KMS-11 (cell line): Measurements from ENCODE around the gene CACFD1.

Experiments
- H2AFZ ChIP-seq: fragments of 200-600 bp; sonication (generic); 2 replicates; pipeline ENCODE4 v1.6.1; 2016; ENCODE audit warnings: antibody characterized with exemption, mixed run types, low read depth
- H3K27ac ChIP-seq: fragments of 200-600 bp; sonication (generic); 2 replicates; pipeline ENCODE4 v1.6.1; 2016; ENCODE audit warnings: mild to moderate bottlenecking, mixed run types
- H3K27me3 ChIP-seq: fragments of 200-600 bp; sonication (generic); 2 replicates; pipeline ENCODE4 v1.6.1; 2017; ENCODE audit warnings: mild to moderate bottlenecking, low read depth, mixed run types, moderate library complexity; ENCODE audit not compliant: insufficient read depth
- H3K36me3 ChIP-seq: fragments of 200-600 bp; sonication (generic); 2 replicates; pipeline ENCODE4 v1.6.1; 2017; ENCODE audit warnings: mild to moderate bottlenecking, mixed run types; ENCODE audit not compliant: insufficient read depth
- H3K4me1 ChIP-seq: fragments of 200-600 bp; sonication (generic); 2 replicates; pipeline ENCODE4 v1.6.1; 2016; ENCODE audit warnings: mild to moderate bottlenecking, low read depth, mixed run types; ENCODE audit not compliant: poor library complexity, severe bottlenecking
- H3K4me2 ChIP-seq: fragments of 200-600 bp; sonication (generic); 2 replicates; pipeline ENCODE4 v1.7.0; 2016; ENCODE audit warnings: mild to moderate bottlenecking, mixed run types
- H3K4me3 ChIP-seq: fragments of 200-600 bp; sonication (generic); IDR thresholded peaks from 2 replicates; pipeline ENCODE4 v1.6.1; 2017; ENCODE audit warnings: low read depth, low read length, mixed read lengths; ENCODE audit not compliant: insufficient read depth
- H3K79me2 ChIP-seq: fragments of 200-600 bp; sonication (generic); 2 replicates; pipeline ENCODE4 v1.6.1; 2016; ENCODE audit warnings: low read depth, mixed run types; ENCODE audit not compliant: insufficient read depth
- H3K9ac ChIP-seq: fragments of 200-600 bp; sonication (generic); 2 replicates; pipeline ENCODE4 v1.6.1; 2016; ENCODE audit warnings: mild to moderate bottlenecking, mixed run types
- H4K20me1 ChIP-seq: fragments of 200-600 bp; sonication (generic); 2 replicates; pipeline ENCODE4 v1.6.1; 2016; ENCODE audit warnings: mild to moderate bottlenecking, mixed run types; ENCODE audit not compliant: insufficient read depth
- TF ChIP-seq, protein P1 (sequence below): fragments of 200-600 bp; sonication (generic); conservative IDR thresholded peaks from 2 replicates; pipeline ENCODE4 v1.6.1; 2017; ENCODE audit warnings: low read depth, mild to moderate bottlenecking, antibody characterized with exemption, low read length, moderate library complexity, mixed read lengths

CACFD1 gene

DNA sequence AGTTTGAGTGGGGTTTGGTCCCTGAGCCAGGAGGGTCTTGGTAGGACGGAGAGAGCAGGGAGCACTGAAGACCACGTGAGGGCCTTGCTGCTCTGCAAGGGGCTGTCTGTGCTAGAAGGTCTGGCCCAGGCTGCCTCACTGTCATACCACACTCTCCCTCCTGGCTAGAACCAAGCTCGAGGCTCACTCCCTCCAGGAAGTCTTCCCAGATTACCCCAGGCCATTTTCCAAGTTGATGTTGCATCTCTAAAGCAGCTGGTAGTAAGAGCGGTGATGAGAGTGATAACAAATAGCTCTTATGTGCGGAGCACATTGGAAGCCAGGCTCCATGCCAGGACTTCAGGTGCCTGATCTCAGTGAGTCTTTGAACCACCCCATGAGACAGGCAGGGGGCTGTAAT lies 58.4 kb downstream of the CACFD1 start:
- Histone ChIP-seq H3K4me3 (no peak overlapping the region), H3K27ac (no peak overlapping the region), H3K79me2 (no peaks in the 10 kb centered on the region), H3K4me1 (no peaks in the 10 kb centered on the region), H3K4me2 (no peak overlapping the region), H3K9ac (no peak overlapping the region), H3K27me3 (peaks cover 78% of the 10 kb centered on the region), H2AFZ (no peak overlapping the region), H3K36me3 (no peaks in the 10 kb centered on the region), H4K20me1 (no peaks in the 10 kb centered on the region)
- TF ChIP-seq, protein P1, sequence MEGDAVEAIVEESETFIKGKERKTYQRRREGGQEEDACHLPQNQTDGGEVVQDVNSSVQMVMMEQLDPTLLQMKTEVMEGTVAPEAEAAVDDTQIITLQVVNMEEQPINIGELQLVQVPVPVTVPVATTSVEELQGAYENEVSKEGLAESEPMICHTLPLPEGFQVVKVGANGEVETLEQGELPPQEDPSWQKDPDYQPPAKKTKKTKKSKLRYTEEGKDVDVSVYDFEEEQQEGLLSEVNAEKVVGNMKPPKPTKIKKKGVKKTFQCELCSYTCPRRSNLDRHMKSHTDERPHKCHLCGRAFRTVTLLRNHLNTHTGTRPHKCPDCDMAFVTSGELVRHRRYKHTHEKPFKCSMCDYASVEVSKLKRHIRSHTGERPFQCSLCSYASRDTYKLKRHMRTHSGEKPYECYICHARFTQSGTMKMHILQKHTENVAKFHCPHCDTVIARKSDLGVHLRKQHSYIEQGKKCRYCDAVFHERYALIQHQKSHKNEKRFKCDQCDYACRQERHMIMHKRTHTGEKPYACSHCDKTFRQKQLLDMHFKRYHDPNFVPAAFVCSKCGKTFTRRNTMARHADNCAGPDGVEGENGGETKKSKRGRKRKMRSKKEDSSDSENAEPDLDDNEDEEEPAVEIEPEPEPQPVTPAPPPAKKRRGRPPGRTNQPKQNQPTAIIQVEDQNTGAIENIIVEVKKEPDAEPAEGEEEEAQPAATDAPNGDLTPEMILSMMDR: no peak

DNA sequence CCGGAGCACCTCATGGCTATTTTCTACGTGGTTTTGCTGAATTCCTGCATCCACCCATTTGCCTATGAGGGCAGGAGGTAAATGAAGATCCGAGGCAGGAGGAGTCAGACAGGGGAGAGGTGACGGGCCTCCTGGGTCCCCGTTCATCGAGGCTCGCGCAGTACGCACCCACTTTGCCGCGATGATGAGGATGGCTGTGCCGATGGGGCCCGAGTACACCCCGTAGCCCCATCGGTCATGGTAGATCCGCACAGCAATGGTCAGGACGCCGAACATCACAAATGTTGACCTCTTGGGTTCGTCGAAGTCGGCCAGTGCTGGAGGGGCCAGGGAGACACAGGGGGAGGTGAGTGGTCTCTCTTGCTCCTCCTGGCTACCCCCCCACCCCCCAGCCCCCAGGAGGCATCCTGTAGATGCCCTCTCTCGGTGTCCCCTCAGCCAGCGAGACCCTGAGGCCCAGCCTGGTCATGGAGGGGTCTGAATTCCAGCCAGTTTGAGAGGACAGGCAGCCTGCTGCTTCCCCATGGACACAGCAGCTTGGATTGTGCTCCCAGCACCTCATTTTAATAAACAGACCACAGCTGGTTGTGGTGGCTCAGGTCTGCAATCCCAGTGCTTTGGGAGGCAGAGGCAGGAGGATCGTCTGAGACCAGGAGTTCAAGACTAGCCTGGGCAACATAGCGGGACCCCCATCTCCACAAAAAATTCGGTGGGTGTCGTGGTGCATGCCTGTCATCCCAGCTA lies 59.1 kb downstream of the CACFD1 start:
- Histone ChIP-seq H3K4me2 (no peak overlapping the region), H3K4me3 (no peak overlapping the region), H3K36me3 (no peaks in the 10 kb centered on the region), H4K20me1 (no peaks in the 10 kb centered on the region), H3K4me1 (no peaks in the 10 kb centered on the region), H3K9ac (no peak overlapping the region), H3K27me3 (peaks cover 79% of the 10 kb centered on the region), H3K27ac (no peak overlapping the region), H2AFZ (no peak overlapping the region), H3K79me2 (no peaks in the 10 kb centered on the region)
- TF ChIP-seq, protein P1: no peak

DNA sequence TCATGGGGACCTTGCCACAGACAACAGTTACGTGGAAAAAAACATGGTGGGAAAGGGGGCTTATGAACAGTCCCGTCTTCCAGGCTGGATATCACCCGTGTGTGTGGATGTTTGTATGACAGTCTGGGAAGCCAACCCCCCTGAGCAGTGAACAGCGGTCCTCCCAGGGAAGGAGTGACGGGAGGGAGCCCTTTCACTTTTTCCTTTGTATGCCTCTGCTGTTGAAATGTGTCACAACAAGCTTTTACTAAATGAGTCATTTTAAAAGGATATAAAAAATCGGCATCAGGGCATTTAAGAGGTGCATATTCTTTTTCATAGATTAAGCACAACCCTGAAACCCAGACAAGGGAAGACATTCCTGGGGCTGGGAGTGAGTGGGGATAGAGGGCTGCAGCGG lies 59.9 kb downstream of the CACFD1 start:
- H3K36me3 ChIP-seq: no peaks in the 10 kb centered on the region
- H2AFZ ChIP-seq: no peak overlapping the region
- peaks cover 87% of the 10 kb centered on the region for H3K27me3 ChIP-seq
- H3K4me3 ChIP-seq: no peak overlapping the region
- H3K4me2 ChIP-seq: no peak overlapping the region
- no peak overlapping the region for H3K27ac ChIP-seq
- H3K79me2 ChIP-seq: no peaks in the 10 kb centered on the region
- TF ChIP-seq, protein P1: no peak
- H3K9ac ChIP-seq: no peak overlapping the region
- H4K20me1 ChIP-seq: no peaks in the 10 kb centered on the region
- H3K4me1 ChIP-seq: no peaks in the 10 kb centered on the region

DNA sequence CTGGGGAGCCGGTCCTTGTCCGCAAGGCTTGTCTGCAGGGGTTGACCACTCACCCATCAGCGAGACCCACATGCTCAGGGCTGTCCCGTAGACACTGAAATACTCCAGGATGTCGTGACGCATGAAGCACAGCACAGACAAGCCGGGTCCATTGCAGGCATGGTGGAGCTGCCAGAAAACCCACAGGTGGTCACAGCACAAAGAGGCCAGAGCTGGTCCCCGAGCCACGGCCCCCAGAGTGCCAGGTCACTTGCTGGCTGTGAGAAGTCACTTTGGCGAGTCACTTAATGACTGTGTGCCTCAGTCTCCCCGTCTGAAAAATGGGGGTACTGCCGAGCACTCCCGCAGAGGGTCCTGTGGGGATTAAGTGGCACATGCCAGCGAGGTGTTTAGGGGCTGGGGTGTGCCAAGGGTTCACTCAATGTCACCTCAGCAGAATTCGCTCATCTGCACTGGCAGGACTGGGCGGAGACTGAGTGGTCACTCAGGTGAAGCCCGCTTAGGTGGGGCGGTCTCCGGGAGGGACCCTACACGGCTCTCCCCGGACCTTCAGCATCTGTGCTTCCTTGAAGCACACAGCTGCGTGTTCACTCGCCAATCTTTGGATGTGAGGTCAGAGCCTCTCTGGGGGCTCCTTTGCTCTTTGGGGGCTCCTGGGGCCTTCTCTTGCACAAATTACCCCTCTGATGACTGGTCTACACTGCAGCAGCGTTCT lies 60.5 kb downstream of the CACFD1 start:
- H3K9ac ChIP-seq: no peak overlapping the region
- H3K36me3 ChIP-seq: no peaks in the 10 kb centered on the region
- TF ChIP-seq, protein P1: no peak
- H3K4me3 ChIP-seq: no peak overlapping the region
- no peaks in the 10 kb centered on the region for H3K79me2 ChIP-seq
- H4K20me1 ChIP-seq: no peaks in the 10 kb centered on the region
- H3K27me3 ChIP-seq: peaks cover 87% of the 10 kb centered on the region
- no peak overlapping the region for H3K27ac ChIP-seq
- no peaks in the 10 kb centered on the region for H3K4me1 ChIP-seq
- no peak overlapping the region for H3K4me2 ChIP-seq
- H2AFZ ChIP-seq: no peak overlapping the region
